HG03432 (cell line): ENCODE measurements around the gene FRS3.
"Not testable (repeated sequence)": the region's sequence is repeated elsewhere in the genome, so short reads cannot be mapped to it uniquely, and the experiment has no call there.

Source experiments
- ATAC-seq: cut with Tn5 transposase; IDR thresholded peaks from one replicate; pipeline ENCODE4 v1.9.1; 2021; ENCODE audit warnings: mild to moderate bottlenecking, moderate library complexity; ENCODE audit not compliant: unreplicated experiment

FRS3 gene

DNA sequence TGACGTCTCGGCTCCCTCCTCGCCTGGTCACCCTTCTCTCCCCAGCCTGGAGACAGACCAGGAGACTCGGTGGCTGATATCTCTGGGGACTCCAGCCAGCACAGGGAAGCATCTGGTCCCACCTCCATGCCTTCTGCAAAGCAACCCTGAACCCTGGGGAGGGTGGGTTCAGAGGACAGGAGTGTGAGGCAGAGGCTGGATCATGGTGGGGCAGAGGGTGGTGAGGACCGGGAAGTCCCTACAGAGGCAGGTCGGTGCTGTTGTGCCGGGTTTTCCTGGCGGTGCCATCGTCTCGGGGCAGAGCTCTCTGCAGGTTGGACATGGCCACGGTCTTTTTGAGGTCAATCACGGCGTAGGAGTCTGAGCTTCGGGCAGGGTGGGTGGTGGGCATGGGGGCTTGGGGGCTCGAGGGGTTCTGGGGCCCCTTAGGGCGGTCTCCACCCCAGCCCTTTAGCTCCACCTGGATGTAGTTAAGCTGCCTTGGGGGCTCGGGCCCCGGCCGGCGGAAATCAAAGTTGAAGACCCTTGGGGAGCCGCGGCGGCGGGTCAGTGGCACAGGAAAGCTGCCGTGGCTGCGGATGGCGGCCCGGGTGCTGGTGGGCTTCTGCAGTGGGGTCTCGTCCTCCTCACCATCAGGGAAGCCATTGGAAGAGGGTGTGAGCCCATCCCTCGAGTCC lies 9.2 kb downstream of the FRS3 start:
- ATAC-seq: no peak

GRCh38 chr6:41769376-41769775 lies 10.3 kb downstream of the FRS3 start:
- ATAC-seq: no peak

- ATAC-seq: no peak
These were observed 11.0 kb downstream of the FRS3 start for GRCh38 chr6:41768545-41769308.

- no peak for ATAC-seq
These were observed 12.4 kb downstream of the FRS3 start for GRCh38 chr6:41767112-41767833.

DNA sequence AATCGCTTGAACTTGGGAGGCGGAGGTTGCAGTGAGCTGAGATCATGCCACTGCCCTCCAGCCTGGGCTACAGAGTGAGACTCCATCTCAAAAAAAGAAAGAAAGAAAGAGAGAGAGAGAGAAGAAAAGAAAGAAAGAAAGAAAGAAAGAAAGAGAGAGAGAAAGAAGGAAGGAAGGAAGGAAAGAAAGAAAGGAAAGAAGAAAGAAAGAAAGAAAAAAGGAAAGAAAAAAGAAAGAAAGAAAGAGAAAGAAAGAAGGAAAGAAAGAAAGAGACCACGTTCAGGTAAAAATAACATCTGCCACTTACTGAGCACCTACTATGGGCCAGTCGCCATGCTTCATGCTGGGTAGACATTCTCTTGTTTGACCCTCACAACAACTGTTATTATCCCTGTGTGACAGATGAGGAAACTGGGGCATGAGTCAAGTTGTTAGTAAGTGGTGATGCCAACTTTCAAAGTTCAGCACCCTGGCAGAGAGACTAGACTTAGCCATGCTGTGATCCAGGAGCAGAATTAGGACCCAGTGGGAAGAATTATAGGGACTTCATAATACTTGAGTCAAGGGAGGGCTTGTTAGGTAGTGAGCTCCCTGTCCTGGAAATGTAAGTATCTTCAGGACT lies 13.5 kb downstream of the FRS3 start:
- not testable (repeated sequence) for ATAC-seq

GRCh38 chr6:41763470-41763869 lies 16.2 kb downstream of the FRS3 start:
- ATAC-seq: no peak

- ATAC-seq: no peak
These were observed 19.7 kb downstream of the FRS3 start for GRCh38 chr6:41759905-41760579.

DNA sequence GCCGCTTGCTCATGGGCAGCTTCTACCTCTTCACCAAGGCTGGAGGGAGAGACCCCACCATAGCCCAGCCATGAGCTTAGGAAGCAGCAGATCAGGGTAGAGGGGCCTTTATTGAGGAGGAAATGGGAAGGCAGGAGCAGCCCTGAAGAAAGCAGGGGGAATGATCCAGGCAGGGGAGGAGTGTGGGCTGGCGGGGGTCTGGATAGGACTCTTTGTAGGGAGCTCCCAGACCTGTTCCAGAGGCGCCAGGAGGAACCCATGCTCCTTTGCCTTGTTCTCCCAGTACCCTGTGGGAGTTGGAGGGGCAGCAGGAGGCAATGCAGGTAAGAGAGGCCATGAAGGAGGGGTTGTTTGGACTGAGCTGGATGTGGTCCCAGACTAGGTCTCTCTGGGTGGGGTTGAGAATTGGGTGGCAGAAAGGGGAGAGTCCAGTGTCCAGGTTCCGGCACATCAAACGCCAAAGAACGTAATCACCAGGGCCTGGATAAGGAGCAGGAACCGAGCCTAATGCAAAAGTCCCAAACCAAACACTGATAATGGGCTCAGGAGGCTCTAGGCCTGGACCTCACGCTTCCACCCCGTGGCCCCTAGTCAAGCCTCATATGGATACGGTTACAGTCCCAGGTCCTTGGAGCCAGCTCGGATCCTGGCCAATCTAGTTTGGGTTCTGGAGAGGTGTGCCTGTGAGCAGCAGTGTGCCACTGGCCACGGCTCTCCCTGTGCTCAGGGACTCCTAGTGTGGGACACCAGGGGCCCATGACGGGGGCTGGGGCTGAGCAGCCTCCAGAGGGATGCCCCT lies 20.4 kb downstream of the FRS3 start:
- no peak for ATAC-seq

GRCh38 chr6:41758641-41759035 lies 21.1 kb downstream of the FRS3 start:
- ATAC-seq: no peak

DNA sequence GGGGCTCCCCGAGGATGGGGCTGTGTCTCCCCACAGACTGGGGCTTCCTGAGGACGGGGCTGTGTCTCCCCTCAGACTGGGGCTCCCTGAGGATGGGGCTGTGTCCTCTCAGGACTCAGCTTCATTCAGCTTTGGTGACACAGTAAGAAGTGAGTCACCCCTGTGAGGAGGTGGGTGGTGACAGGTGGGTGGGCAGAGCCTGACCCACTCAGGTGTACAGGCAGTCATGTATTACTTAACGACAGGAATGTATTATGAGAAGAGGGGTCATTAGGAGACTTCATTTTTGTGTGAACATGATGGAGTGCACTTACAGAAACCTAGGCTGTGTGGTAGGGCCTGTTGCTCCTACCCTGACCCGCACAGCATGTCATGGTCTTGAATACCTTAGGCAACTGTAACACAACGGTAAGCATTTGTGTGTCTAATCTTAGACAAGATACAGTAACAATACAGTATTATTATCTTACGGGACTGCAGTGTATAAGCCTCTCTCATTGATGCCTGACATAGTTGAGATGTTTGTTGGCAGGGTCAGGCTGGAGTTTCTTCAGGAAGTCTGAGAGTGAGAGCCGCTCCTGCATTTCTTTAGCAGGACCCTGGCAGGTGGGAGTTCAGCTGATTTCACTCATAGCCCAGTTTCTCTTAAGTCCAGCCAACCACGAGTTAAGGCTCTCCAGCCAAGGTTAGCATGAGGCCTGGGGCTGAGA lies 21.6 kb downstream of the FRS3 start:
- ATAC-seq: no peak

- no peak for ATAC-seq
These were observed 22.4 kb downstream of the FRS3 start for GRCh38 chr6:41757271-41757670.

DNA sequence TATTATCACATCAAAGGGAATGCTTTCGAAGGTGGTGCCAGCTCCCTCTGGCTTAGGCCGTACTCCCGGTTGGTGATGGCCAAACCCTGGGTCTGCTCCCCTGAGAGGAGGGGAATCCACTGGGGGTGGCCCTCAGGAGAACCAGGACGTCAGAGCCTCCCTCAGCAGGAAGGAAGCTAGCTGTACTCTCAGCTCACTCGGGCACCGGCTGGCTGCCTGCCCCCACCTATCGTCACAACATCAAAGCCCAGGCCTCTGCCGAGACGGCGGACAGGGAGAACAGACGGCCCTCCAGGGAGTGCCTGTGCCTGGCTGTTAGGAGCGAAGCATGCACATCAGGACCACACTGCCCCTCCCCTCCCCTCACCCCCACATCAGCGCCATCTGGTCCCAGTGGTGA lies 23.3 kb downstream of the FRS3 start:
- no peak for ATAC-seq

- ATAC-seq: no peak
These were observed 23.8 kb downstream of the FRS3 start for GRCh38 chr6:41755895-41756294.

GRCh38 chr6:41750374-41750773 lies 29.3 kb downstream of the FRS3 start:
- ATAC-seq: no peak

GRCh38 chr6:41748542-41748941 lies 31.2 kb downstream of the FRS3 start:
- no peak for ATAC-seq

- ATAC-seq: no peak
These were observed 31.6 kb downstream of the FRS3 start for GRCh38 chr6:41748102-41748477.

DNA sequence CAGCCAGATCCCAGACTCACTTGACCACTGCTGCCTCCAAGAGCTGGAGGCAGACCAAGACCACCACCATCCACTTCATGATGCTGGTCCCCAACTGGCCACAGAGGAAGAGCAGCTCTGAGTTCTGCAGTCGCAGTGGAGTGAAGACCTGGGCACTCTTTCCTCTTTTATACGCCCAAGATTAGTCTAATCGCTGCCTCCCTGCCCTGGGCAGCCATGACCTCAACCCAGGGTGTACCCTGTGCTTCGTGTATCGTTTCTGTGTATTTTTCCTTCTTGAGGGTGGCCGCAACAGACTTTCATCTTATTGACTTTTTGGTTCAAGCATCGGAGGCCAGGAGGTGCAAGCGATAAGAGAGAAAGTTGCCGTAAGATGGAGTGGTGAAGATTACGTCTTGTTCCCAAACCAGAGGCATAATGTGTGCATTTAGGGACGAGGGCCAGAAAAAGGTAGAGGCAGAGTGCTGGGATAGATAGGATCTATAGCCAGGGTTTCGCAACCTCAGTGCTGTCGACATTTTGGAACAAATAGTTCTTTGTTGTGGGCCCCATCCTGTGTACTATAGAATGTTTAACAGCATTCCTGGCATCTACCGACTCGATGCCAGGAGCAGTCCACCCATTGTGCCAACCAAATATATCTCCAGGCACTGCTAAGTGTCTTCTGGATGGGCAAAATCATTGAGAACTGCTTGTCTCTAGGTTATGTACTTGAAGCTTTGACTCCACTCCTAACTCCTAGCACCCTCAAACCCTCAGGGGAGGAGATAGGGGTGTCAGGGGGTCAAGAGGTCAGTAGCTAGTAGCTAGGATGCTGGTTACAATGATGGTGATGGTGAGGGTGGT lies 32.2 kb downstream of the FRS3 start, which contains the start of gene PGC:
Gene PGC (minus strand): TSS at position 142 of the 846 bp plus-strand sequence. CDS start 63 bp downstream, at position 79.
- ATAC-seq: no peak

DNA sequence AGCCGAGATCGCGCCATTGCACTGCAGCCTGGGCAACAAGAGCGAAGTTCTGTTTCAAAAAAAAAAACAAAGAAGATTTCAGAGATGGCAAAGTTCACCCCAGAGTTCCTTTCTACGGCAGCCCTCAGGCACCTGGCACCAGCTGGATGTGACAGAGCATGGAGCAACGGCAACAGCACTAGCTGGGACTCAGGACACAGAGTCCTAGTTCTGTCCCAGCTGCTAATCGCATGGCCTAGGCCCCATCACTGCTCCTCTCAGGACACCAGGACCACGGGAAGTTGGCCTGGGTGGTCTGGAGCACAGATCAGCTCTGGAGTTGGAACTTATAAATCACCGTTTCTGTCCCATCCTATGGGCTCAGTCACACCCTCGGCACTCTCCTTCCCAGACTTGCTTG lies 33.6 kb downstream of the FRS3 start:
- no peak for ATAC-seq
